HG03378 (cell line): ENCODE results near the gene MAP3K3.

Source experiments
- ATAC-seq: cut with Tn5 transposase; IDR thresholded peaks from one replicate; pipeline ENCODE4 v1.9.1; 2021; ENCODE audit warnings: mild to moderate bottlenecking, moderate library complexity; ENCODE audit not compliant: unreplicated experiment

MAP3K3 gene

GRCh38 chr17:63649813-63650212 is 27.6 kb downstream of the MAP3K3 start:
- no peak for ATAC-seq

GRCh38 chr17:63652106-63652505 is 29.9 kb downstream of the MAP3K3 start:
- ATAC-seq, result no peak

- no peak for ATAC-seq
Observed at GRCh38 chr17:63653050-63653449, 30.8 kb downstream of the MAP3K3 start.

- ATAC-seq, result no peak
Observed at GRCh38 chr17:63657786-63658185, 35.6 kb downstream of the MAP3K3 start.

- no peak for ATAC-seq
Observed at GRCh38 chr17:63658366-63658765, 36.1 kb downstream of the MAP3K3 start.

- ATAC-seq, result no peak
Observed at GRCh38 chr17:63659850-63660249, 37.6 kb downstream of the MAP3K3 start.

- ATAC-seq, result no peak
Observed at GRCh38 chr17:63665527-63666214, 43.5 kb downstream of the MAP3K3 start.

- no peak for ATAC-seq
Observed at GRCh38 chr17:63672856-63673255, 50.6 kb downstream of the MAP3K3 start.

GRCh38 chr17:63675231-63675606 is 53.0 kb downstream of the MAP3K3 start:
- no peak for ATAC-seq

GRCh38 chr17:63675607-63676546 is 53.7 kb downstream of the MAP3K3 start:
- no peak for ATAC-seq

- ATAC-seq, result no peak
Observed at GRCh38 chr17:63676584-63676983, 54.4 kb downstream of the MAP3K3 start.

GRCh38 chr17:63679214-63679613 is 57.0 kb downstream of the MAP3K3 start:
- ATAC-seq, result no peak

- no peak for ATAC-seq
Observed at GRCh38 chr17:63680700-63681099, 58.5 kb downstream of the MAP3K3 start.

GRCh38 chr17:63681530-63681929 is 59.3 kb downstream of the MAP3K3 start:
- ATAC-seq, result no peak

- ATAC-seq, result no peak
Observed at GRCh38 chr17:63682441-63682840, 60.2 kb downstream of the MAP3K3 start.

GRCh38 chr17:63682981-63683380 is 60.8 kb downstream of the MAP3K3 start:
- no peak for ATAC-seq

GRCh38 chr17:63685041-63685440 is 62.8 kb downstream of the MAP3K3 start:
- no peak for ATAC-seq

- no peak for ATAC-seq
Observed at GRCh38 chr17:63685578-63685977, 63.4 kb downstream of the MAP3K3 start.

- ATAC-seq, result no peak
Observed at GRCh38 chr17:63686138-63686685, 64.0 kb downstream of the MAP3K3 start.

GRCh38 chr17:63688396-63689020 is 66.3 kb downstream of the MAP3K3 start:
- ATAC-seq, result no peak

- ATAC-seq, result no peak
Observed at GRCh38 chr17:63689479-63689878, 67.3 kb downstream of the MAP3K3 start.
